Liver (tissue), 3 donors: ENCODE data around the gene SLC44A1.

Experiments
- CTCF ChIP-seq: fragments of 150-350 bp; IDR thresholded peaks from 2 replicates; pipeline ENCODE4 v1.5.1; 2017; ENCODE audit warnings: improper control_type of control experiment, low read depth, low read length; ENCODE audit not compliant: missing input control
- HNF4G ChIP-seq: IDR thresholded peaks from 2 replicates; pipeline ENCODE4 v1.6.1; 2016; ENCODE audit warnings: antibody characterized with exemption
- SP1 ChIP-seq: IDR thresholded peaks from 2 replicates; pipeline ENCODE4 v1.6.1; 2018; ENCODE audit warnings: antibody characterized with exemption, mild to moderate bottlenecking
- donor health status: healthy.
- donor health status: healthy.

- TF ChIP-seq CTCF (no peak), HNF4G (no peak), SP1 (no peak)
Measured at GRCh38 chr9:105449081-105449480, 204.6 kb downstream of the SLC44A1 start.
